HS-5 (cell line): ENCODE measurements around the gene TNP2.

Experiments used
- DNase-seq: peaks from one replicate; pipeline ENCODE4 v3.0.0-alpha.2; 2012; ENCODE audit warnings: low read depth

TNP2 gene

DNA sequence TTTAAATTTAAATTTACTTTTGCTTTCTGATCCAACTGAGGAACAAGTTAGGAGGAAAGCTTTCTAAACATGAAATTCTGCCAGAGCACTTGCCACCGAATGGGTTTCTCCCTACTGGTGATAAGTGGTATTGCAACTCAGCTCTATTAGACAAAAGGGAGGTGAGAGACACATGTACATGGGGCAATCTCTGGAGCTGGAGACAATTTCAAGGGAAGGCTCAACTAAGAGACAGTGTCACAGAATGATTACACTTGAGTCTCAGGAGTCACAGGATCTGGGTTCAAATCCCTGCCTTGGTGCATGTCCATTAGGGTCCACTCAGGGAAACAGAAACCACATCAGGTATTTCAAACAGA, 50.5 kb downstream of the TNP2 start:
- DNase-seq = no peak
